A549 (cell line): ENCODE results near the gene DSTYK. TPM values are rescaled to one million over a fixed set of nuclear protein-coding genes. Genes with fewer than 3 reads are reported as not detected.

Experiments
- ATAC-seq, 2 experiments: fragments of 200-7000 bp in 1 of 2; fragments of >200 bp in 1 of 2; cut with Nextera tagmentation in 1 of 2; cut with Tn5 transposase in 1 of 2; 3 replicates each; pipeline versions ENCODE4 v1.8.0 to v1.9.1; 2018 to 2020; ENCODE audit warnings: mild to moderate bottlenecking in 1 of 2, moderate library complexity in 1 of 2
- CTCF ChIA-PET: fragments of 300-600 bp; sonication (Branson Sonifier 250); formaldehyde crosslinking; extraction: SDS; loops from one replicate; lab custom pipeline; 2021; ENCODE audit warnings: antibody characterized with exemption, inconsistent platforms; lab: Yijun Ruan, JAX
- POLR2A ChIA-PET: fragments of 350-600 bp; formaldehyde crosslinking; extraction: SDS; loops from one replicate; lab custom pipeline; 2021; ENCODE audit warnings: antibody characterized with exemption, inconsistent platforms; lab: Yijun Ruan, JAX
- DNase-seq, 2 experiments: peaks; one replicate each; pipeline versions ENCODE4 v3.0.0 to v3.0.0-alpha.2; 2011 to 2016; ENCODE audit warnings: low read depth in 1 of 2, low spot score in 1 of 2
- FAIRE-seq: peaks from 2 replicates; lab custom pipeline; 2011; peaks lifted over from hg19 to GRCh38; lab: Jason Lieb, UNC
- H3K27ac ChIP-seq, 2 experiments: fragments of >200 bp; sonication (Bioruptor Twin); formaldehyde crosslinking; 3 replicates each; pipeline ENCODE4 v1.5.1; 2016 to 2017
- H3K4me1 ChIP-seq: fragments of >200 bp; sonication (Bioruptor Twin); formaldehyde crosslinking; 3 replicates; pipeline ENCODE4 v1.6.1; 2016
- H3K4me2 ChIP-seq: fragments of >200 bp; sonication (Bioruptor Twin); formaldehyde crosslinking; 3 replicates; pipeline ENCODE4 v1.6.1; 2016
- H3K4me3 ChIP-seq: fragments of >200 bp; sonication (Bioruptor Twin); formaldehyde crosslinking; 3 replicates; pipeline ENCODE4 v1.5.1; 2016
- H3K9me3 ChIP-seq: fragments of >200 bp; sonication (Bioruptor Twin); formaldehyde crosslinking; 3 replicates; pipeline ENCODE4 v1.6.1; 2016
- CTCF ChIP-seq: fragments of >200 bp; sonication (Bioruptor Twin); formaldehyde crosslinking; IDR thresholded peaks from 3 replicates; pipeline ENCODE4 v1.5.1; 2016
- ELK1 ChIP-seq: fragments of 150-350 bp; IDR thresholded peaks from 2 replicates; pipeline ENCODE4 v1.6.1; 2014; ENCODE audit warnings: low read depth, mild to moderate bottlenecking, low read length
- EP300 ChIP-seq, 2 experiments: fragments of >200 bp; sonication (Bioruptor Twin); formaldehyde crosslinking; IDR thresholded peaks; 2 replicates in 1 of 2; 3 replicates in 1 of 2; pipeline ENCODE4 v1.6.1; 2016 to 2017
- GATA3 ChIP-seq: IDR thresholded peaks from 2 replicates; pipeline ENCODE4 v1.6.1; 2012; ENCODE audit warnings: borderline replicate concordance
- HMGXB4 ChIP-seq: fragments of 250-450 bp; sonication (Bioruptor Pico); IDR thresholded peaks from 2 replicates; pipeline ENCODE4 v1.5.0; 2021; ENCODE audit warnings: mild to moderate bottlenecking, moderate library complexity, borderline replicate concordance
- HOXA7 ChIP-seq: fragments of 250-450 bp; sonication (Bioruptor Pico); IDR thresholded peaks from 2 replicates; pipeline ENCODE4 v1.5.0; 2020; ENCODE audit warnings: mild to moderate bottlenecking, moderate library complexity
- KDM5A ChIP-seq: fragments of 200-600 bp; sonication (generic); IDR thresholded peaks from 2 replicates; pipeline ENCODE4 v1.6.1; 2016; ENCODE audit warnings: antibody characterized with exemption, mild to moderate bottlenecking
- MAFK ChIP-seq: fragments of 450-650 bp; IDR thresholded peaks from 2 replicates; pipeline ENCODE4 v1.6.1; 2014; ENCODE audit not compliant: partially characterized antibody
- NFE2L2 ChIP-seq: fragments of 150-350 bp; conservative IDR thresholded peaks from 2 replicates; pipeline ENCODE4 v1.6.1; 2014; ENCODE audit warnings: low read length
- NR3C1 ChIP-seq: fragments of >200 bp; sonication (Bioruptor Twin); formaldehyde crosslinking; IDR thresholded peaks from 3 replicates; pipeline ENCODE4 v1.6.1; 2017
- RAD21 ChIP-seq, 2 experiments: fragments of >200 bp in 1 of 2; sonication (Bioruptor Twin) in 1 of 2; formaldehyde crosslinking in 1 of 2; IDR thresholded peaks in 1 of 2; conservative IDR thresholded peaks in 1 of 2; 2 replicates in 1 of 2; 3 replicates in 1 of 2; pipeline ENCODE4 v1.6.1; 2012 to 2018; ENCODE audit warnings: inconsistent platforms in 1 of 2
- RARB ChIP-seq: fragments of 250-450 bp; sonication (Bioruptor Pico); IDR thresholded peaks from 2 replicates; pipeline ENCODE4 v1.8.0; 2021; ENCODE audit warnings: mild to moderate bottlenecking, moderate library complexity
- SMC3 ChIP-seq: fragments of >200 bp; sonication (Bioruptor Twin); formaldehyde crosslinking; IDR thresholded peaks from 3 replicates; pipeline ENCODE4 v1.6.1; 2018; ENCODE audit warnings: inconsistent platforms
- TFCP2L1 ChIP-seq: fragments of 250-450 bp; sonication (Bioruptor Pico); IDR thresholded peaks from 2 replicates; pipeline ENCODE4 v1.5.0; 2021; ENCODE audit warnings: mild to moderate bottlenecking
- TP53 ChIP-seq: fragments of 250-450 bp; sonication (Bioruptor Pico); IDR thresholded peaks from 2 replicates; pipeline ENCODE4 v1.5.0; 2021; ENCODE audit warnings: mild to moderate bottlenecking, moderate library complexity
- ZSCAN20 ChIP-seq: fragments of 250-450 bp; sonication (Bioruptor Pico); IDR thresholded peaks from 2 replicates; pipeline ENCODE4 v1.8.0; 2022; ENCODE audit warnings: mild to moderate bottlenecking, moderate library complexity
- WGBS: methylation state at CpG from one replicate; pipeline ENCODE4 v1.1.6; 2017; ENCODE audit errors: missing lambda C conversion rate; 5-methylcytosine and 5-hydroxymethylcytosine counted together
- polyA plus RNA-seq, 4 experiments: library from polyadenylated mRNA; depleted of rRNA in 3 of 4; stranded (reverse); fragments of >200 nt; fragmentation: RNase III in 1 of 4; extraction: RNeasy Plus Mini Kit Qiagen cat#74134 plus additional on column Dnase treatment in 1 of 4; gene quantifications; 2 replicates in 3 of 4; 3 replicates in 1 of 4; pipeline ENCODE4 v1.2.3, GENCODE V29; 2011 to 2017

The DSTYK gene
- polyA plus RNA-seq, 2 of the 4 experiments (the other 2 are of a cell fraction) = 8.6 to 9.0 TPM

GRCh38 chr1:205144046-205144720 is 67.3 kb downstream of the DSTYK start:
- FAIRE-seq (no peak), ATAC-seq (no peak), DNase-seq (no peak)
- Histone ChIP-seq H3K27ac (peak overlapping the region in 1 of 2 experiments; percentile 33; a peak in 2 of 6 replicates), H3K4me2 (peak overlapping the region; percentile 36), H3K9me3 (no peaks in the 10 kb centered on the region), H3K4me3 (no peak overlapping the region)
- TF ChIP-seq MAFK (peak; percentile 75), HMGXB4 (CRISPR knock-in tag) (no peak)
- TF ChIP-seq, all 56 proteins: peak for 1
- POLR2A ChIA-PET = interaction anchor here (0.6 to 1.7 kb wide), 2 partner anchors 23 to 28 kb away, joined by 4 read pairs; partner anchors contain the start of gene RBBP5
- 79% methylated on average over 1 of the region's 1 CpG for WGBS
- CTCF ChIA-PET = interaction anchor here (0.8 to 2.9 kb wide), 11 partner anchors 9 to 155 kb away, joined by 3 to 19 read pairs (median 4); partner anchors contain the start of gene RBBP5
- H3K4me1 ChIP-seq = peaks cover 25% of the 10 kb centered on the region

GRCh38 chr1:205142102-205142469 is 69.4 kb downstream of the DSTYK start:
- H3K9me3 ChIP-seq = no peaks in the 10 kb centered on the region
- POLR2A ChIA-PET = interaction anchor here (0.9 kb wide), 1 partner anchor 30 kb away, joined by 3 read pairs; no protein-coding TSS in a partner anchor
- CTCF ChIA-PET = interaction anchor here (0.9 to 5.5 kb wide), 33 partner anchors 9 to 185 kb away, joined by 3 to 56 read pairs (median 6); partner anchors contain the start of genes NUAK2 and RBBP5
- H3K4me1 ChIP-seq = peaks cover 19% of the 10 kb centered on the region
- H3K27ac ChIP-seq = peak overlapping the region in 1 of 2 experiments; percentile 63; a peak in 1 of 6 replicates
- WGBS = 33% methylated on average over 2 of the region's 2 CpGs
- peak in 1 of 2 experiments; percentile 42; a peak in 3 of 6 replicates for ATAC-seq
- DNase-seq = no peak
- peak overlapping the region; percentile 40; the same call in 2 of the 3 replicates for H3K4me2 ChIP-seq
- no peak overlapping the region for H3K4me3 ChIP-seq
- FAIRE-seq = no peak
- TF ChIP-seq ZSCAN20 (CRISPR knock-in tag) = no peak
- no peak for TF ChIP-seq TP53 (CRISPR knock-in tag)
- TF ChIP-seq NFE2L2 = no peak
- TF ChIP-seq GATA3 = no peak

GRCh38 chr1:205141236-205142101 is 70.0 kb downstream of the DSTYK start:
- DNase-seq (peak; percentile 76 to 83), ATAC-seq (peak; percentile 88 to 94), FAIRE-seq (peak; percentile 76)
- peak overlapping the region in 1 of 2 experiments; percentile 63; a peak in 2 of 6 replicates for H3K27ac ChIP-seq
- peaks cover 16% of the 10 kb centered on the region for H3K4me1 ChIP-seq
- no peak overlapping the region for H3K4me3 ChIP-seq
- H3K9me3 ChIP-seq = no peaks in the 10 kb centered on the region
- H3K4me2 ChIP-seq = peak overlapping the region; percentile 40; the same call in 2 of the 3 replicates
- WGBS = 25% methylated on average over 12 of the region's 12 CpGs
- ChIA-PET CTCF (interaction anchor here (0.7 to 5.5 kb wide), 45 partner anchors 10 to 383 kb away, joined by 3 to 56 read pairs (median 5); partner anchors contain the start of genes NUAK2 and RBBP5), POLR2A (interaction anchor here (0.5 to 1.0 kb wide), 3 partner anchors 13 to 31 kb away, joined by 3 to 4 read pairs (median 4); partner anchors contain the start of gene RBBP5)
- TF ChIP-seq HOXA7 (CRISPR knock-in tag) = no peak
- TF ChIP-seq ELK1 = no peak
- TF ChIP-seq SMC3 = peak; percentile 65
- peak; percentile 82 for TF ChIP-seq CTCF
- TF ChIP-seq RARB (CRISPR knock-in tag) = no peak
- no peak for TF ChIP-seq EP300 (IDR thresholded peaks at IDR 0.05)
- TF ChIP-seq TFCP2L1 (CRISPR knock-in tag) = no peak
- peak; percentile 72 for TF ChIP-seq MAFK
- no peak for TF ChIP-seq NR3C1
- peak; percentile 52 to 59; a peak in 4 of 5 replicates for TF ChIP-seq RAD21 (conservative IDR thresholded peaks at IDR 0.05 in 1 of 2, IDR thresholded peaks at IDR 0.05 in 1 of 2)
- TF ChIP-seq KDM5A = no peak
